Measurements from ENCODE around the gene PALLD. TPM values are rescaled to one million over a fixed set of nuclear protein-coding genes. Genes with fewer than 3 reads are reported as not detected.

The PALLD gene
- total RNA-seq, 1 donor from 2014 or later: 85.7 TPM

- H3K27ac Mint-ChIP-seq: no peak overlapping the region
- no peaks in the 10 kb centered on the region for H3K36me3 Mint-ChIP-seq
- no peaks in the 10 kb centered on the region for H3K9me3 Mint-ChIP-seq
- H3K4me3 Mint-ChIP-seq: no peak overlapping the region
- Histone ChIP-seq H3K4me3 (no peak overlapping the region), H3K4me2 (no peak overlapping the region), H3K36me3 (no peaks in the 10 kb centered on the region), H3K27ac (no peak overlapping the region), H3F3A (ENCODE audit: low read depth) (no peaks in the 10 kb centered on the region), H3K9ac (no peak overlapping the region), H2AFZ (replicated peaks) (no peak overlapping the region), H3K9me3 (ENCODE audit: low read depth) (no peaks in the 10 kb centered on the region), H4K20me1 (ENCODE audit: low read depth) (no peaks in the 10 kb centered on the region), H3K27me3 (no peaks in the 10 kb centered on the region), H3K79me2 (ENCODE audit: low read depth) (no peaks in the 10 kb centered on the region), H3K4me1 (no peaks in the 10 kb centered on the region)
- peaks cover 3% of the 10 kb centered on the region for H3K27me3 Mint-ChIP-seq (ENCODE audit: insufficient read depth, low read depth)
- no peak for TF ChIP-seq EZH2phosphoT487 (IDR thresholded peaks at IDR 0.05)
- no peak for TF ChIP-seq CTCF (IDR thresholded peaks at IDR 0.05)
- TF ChIP-seq EZH2 (IDR thresholded peaks at IDR 0.05): no peak
- no peak for DNase-seq (ENCODE audit: low spot score)
- peaks cover 11% of the 10 kb centered on the region for H3K4me1 Mint-ChIP-seq
Observed at GRCh38 chr4:168503652-168504362, 7.0 kb downstream of the PALLD start.

- Histone ChIP-seq H3K4me1 (no peaks in the 10 kb centered on the region), H3K27ac (no peak overlapping the region), H3K79me2 (ENCODE audit: low read depth) (no peaks in the 10 kb centered on the region), H3K27me3 (no peaks in the 10 kb centered on the region), H3K4me2 (no peak overlapping the region), H3K4me3 (no peak overlapping the region), H2AFZ (replicated peaks) (no peak overlapping the region), H4K20me1 (ENCODE audit: low read depth) (no peaks in the 10 kb centered on the region), H3K36me3 (no peaks in the 10 kb centered on the region), H3K9ac (no peak overlapping the region), H3K9me3 (ENCODE audit: low read depth) (no peaks in the 10 kb centered on the region), H3F3A (ENCODE audit: low read depth) (no peaks in the 10 kb centered on the region)
- no peaks in the 10 kb centered on the region for H3K9me3 Mint-ChIP-seq
- peaks cover 11% of the 10 kb centered on the region for H3K4me1 Mint-ChIP-seq
- no peak for DNase-seq (ENCODE audit: low spot score)
- no peak overlapping the region for H3K4me3 Mint-ChIP-seq
- no peak overlapping the region for H3K27ac Mint-ChIP-seq
- TF ChIP-seq EZH2phosphoT487 (IDR thresholded peaks at IDR 0.05) (no peak), CTCF (IDR thresholded peaks at IDR 0.05) (no peak), EZH2 (IDR thresholded peaks at IDR 0.05) (no peak)
- H3K27me3 Mint-ChIP-seq (ENCODE audit: insufficient read depth, low read depth): peaks cover 3% of the 10 kb centered on the region
- H3K36me3 Mint-ChIP-seq: no peaks in the 10 kb centered on the region
Observed at GRCh38 chr4:168504526-168504925, 7.7 kb downstream of the PALLD start.

- no peak for TF ChIP-seq CTCF (IDR thresholded peaks at IDR 0.05)
- TF ChIP-seq EZH2phosphoT487 (IDR thresholded peaks at IDR 0.05): no peak
- TF ChIP-seq EZH2 (IDR thresholded peaks at IDR 0.05): no peak
- Mint-ChIP-seq H3K4me3 (no peak overlapping the region), H3K4me1 (peaks cover 11% of the 10 kb centered on the region)
Observed at GRCh38 chr4:168506014-168506413, 9.2 kb downstream of the PALLD start.

More at GRCh38 chr4:168506014-168506413, 9.2 kb downstream of the PALLD start:
- Histone ChIP-seq H3K4me1 (no peaks in the 10 kb centered on the region), H3K36me3 (no peaks in the 10 kb centered on the region), H3K79me2 (ENCODE audit: low read depth) (no peaks in the 10 kb centered on the region), H3K9ac (no peak overlapping the region), H3K4me3 (no peak overlapping the region), H3K27me3 (no peaks in the 10 kb centered on the region), H4K20me1 (ENCODE audit: low read depth) (no peaks in the 10 kb centered on the region), H3F3A (ENCODE audit: low read depth) (no peaks in the 10 kb centered on the region), H3K27ac (no peak overlapping the region), H2AFZ (replicated peaks) (peak overlapping the region; percentile 26), H3K4me2 (no peak overlapping the region), H3K9me3 (ENCODE audit: low read depth) (no peaks in the 10 kb centered on the region)
- no peak for DNase-seq (ENCODE audit: low spot score)
- no peak overlapping the region for H3K27ac Mint-ChIP-seq
- H3K27me3 Mint-ChIP-seq (ENCODE audit: insufficient read depth, low read depth): peaks cover 3% of the 10 kb centered on the region
- H3K9me3 Mint-ChIP-seq: no peaks in the 10 kb centered on the region
- H3K36me3 Mint-ChIP-seq: no peaks in the 10 kb centered on the region
